HFFc6 (cell line): ENCODE data around the gene ZKSCAN3. TPM values are rescaled to one million over a fixed set of nuclear protein-coding genes. Genes with fewer than 3 reads are reported as not detected.

Experiments used
- DNase-seq: peaks from one replicate; pipeline ENCODE4 v3.0.0-alpha.2; 2018
- H3K27ac Mint-ChIP-seq: 2 replicates; pipeline ENCODE4 v1.8.0; 2020; ENCODE audit warnings: mild to moderate bottlenecking, mixed read lengths
- H3K27me3 Mint-ChIP-seq: 2 replicates; pipeline ENCODE4 v1.8.0; 2021; ENCODE audit warnings: mild to moderate bottlenecking, moderate library complexity, mixed read lengths; ENCODE audit not compliant: insufficient read depth
- H3K36me3 Mint-ChIP-seq: 2 replicates; pipeline ENCODE4 v1.8.0; 2021; ENCODE audit warnings: low read depth, mixed read lengths
- H3K4me1 Mint-ChIP-seq: 2 replicates; pipeline ENCODE4 v1.8.0; 2020; ENCODE audit warnings: low read depth, mixed read lengths
- H3K4me3 Mint-ChIP-seq: 2 replicates; pipeline ENCODE4 v1.8.0; 2020; ENCODE audit warnings: mild to moderate bottlenecking, moderate library complexity, mixed read lengths
- H3K9me3 Mint-ChIP-seq: 2 replicates; pipeline ENCODE4 v1.8.0; 2020; ENCODE audit warnings: mild to moderate bottlenecking, mixed read lengths
- total RNA-seq, 6 experiments: library from RNA; stranded (reverse); fragmentation: NEBNext Ultra II Directional; extraction: Animal tissue kit (Norgen Biotek cat#: 25700); gene quantifications; 2 replicates in 1 of 6; 3 replicates in 5 of 6; pipeline ENCODE4 v1.2.3, GENCODE V29; 2021
- TF ChIP-seq, protein P1 (sequence below): fragments of 200-600 bp; sonication (generic); IDR thresholded peaks from 2 replicates; pipeline ENCODE4 v1.5.0; 2021; ENCODE audit warnings: antibody characterized with exemption, mild to moderate bottlenecking

Gene ZKSCAN3
- total RNA-seq, 6 experiments from 2014 or later: 2.8 to 4.2 (median 3.6) TPM

DNA sequence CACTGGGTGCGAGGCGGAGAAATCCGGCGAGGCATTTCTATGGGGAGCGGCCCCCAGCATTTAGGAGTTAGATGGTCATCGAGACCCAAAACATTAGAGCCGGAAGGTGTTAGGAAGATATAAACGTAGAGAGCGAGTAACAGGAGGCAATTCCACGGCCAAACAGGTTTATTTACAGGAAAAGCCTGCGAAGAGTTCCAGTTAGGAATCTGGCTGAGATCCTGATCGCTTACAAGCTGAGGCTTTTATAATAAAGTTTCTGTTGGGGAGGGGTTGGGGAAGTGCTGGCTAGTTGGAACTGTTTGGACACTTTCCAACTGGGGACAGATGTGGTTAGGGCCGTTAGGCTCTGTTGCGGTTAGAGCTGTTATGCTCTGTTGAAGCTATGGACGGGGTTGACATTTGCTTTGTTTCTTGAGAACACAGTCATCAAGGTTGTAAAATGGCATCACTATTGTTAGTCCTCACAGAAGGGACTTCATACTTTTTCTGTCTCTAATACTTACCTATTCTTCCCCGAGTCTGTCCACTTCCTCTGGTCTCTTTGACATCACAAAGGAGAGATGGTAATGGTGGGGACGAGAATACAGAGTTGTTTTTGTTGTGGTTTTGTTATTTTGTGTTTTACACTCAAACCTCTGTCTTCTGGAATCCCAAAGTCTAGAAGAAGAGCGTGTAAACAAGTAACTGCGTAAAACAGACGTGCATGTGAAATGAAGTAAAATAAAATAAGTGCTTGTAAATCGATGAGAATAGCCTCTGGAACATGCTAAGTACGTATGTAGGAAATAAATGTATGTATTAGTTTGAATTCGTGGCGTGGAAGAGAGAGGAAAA is 13.2 kb upstream of the ZKSCAN3 start:
- DNase-seq: no peak
- Mint-ChIP-seq H3K27me3 (peaks cover 4% of the 10 kb centered on the region; the same call in 1 of the 2 replicates), H3K36me3 (no peaks in the 10 kb centered on the region), H3K9me3 (no peaks in the 10 kb centered on the region; the same call in 1 of the 2 replicates), H3K27ac (no peak overlapping the region), H3K4me3 (no peak overlapping the region), H3K4me1 (peaks cover 7% of the 10 kb centered on the region; the same call in 1 of the 2 replicates)
- TF ChIP-seq, protein P1, sequence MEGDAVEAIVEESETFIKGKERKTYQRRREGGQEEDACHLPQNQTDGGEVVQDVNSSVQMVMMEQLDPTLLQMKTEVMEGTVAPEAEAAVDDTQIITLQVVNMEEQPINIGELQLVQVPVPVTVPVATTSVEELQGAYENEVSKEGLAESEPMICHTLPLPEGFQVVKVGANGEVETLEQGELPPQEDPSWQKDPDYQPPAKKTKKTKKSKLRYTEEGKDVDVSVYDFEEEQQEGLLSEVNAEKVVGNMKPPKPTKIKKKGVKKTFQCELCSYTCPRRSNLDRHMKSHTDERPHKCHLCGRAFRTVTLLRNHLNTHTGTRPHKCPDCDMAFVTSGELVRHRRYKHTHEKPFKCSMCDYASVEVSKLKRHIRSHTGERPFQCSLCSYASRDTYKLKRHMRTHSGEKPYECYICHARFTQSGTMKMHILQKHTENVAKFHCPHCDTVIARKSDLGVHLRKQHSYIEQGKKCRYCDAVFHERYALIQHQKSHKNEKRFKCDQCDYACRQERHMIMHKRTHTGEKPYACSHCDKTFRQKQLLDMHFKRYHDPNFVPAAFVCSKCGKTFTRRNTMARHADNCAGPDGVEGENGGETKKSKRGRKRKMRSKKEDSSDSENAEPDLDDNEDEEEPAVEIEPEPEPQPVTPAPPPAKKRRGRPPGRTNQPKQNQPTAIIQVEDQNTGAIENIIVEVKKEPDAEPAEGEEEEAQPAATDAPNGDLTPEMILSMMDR: no peak

DNA sequence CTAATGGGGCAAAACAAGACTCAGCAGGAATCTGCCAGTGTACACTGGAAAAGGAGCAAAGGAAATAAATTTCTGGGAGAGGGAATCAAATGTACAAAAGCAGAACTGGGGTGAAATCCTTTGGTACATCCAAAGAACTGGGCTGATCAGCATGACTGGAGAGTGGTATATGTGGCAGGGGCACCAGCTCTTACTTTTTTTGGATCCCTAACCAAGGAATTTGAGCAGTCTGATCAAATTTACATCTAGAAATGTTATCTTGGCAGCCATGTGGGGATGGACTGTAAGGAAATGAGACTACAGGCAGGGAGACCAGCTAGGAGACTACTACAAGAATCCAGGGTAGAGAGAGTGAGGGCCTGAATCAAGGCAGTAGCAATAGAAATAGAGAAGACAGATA is 12.6 kb upstream of the ZKSCAN3 start:
- Mint-ChIP-seq H3K27ac (no peak overlapping the region), H3K4me1 (peaks cover 7% of the 10 kb centered on the region; the same call in 1 of the 2 replicates), H3K9me3 (no peaks in the 10 kb centered on the region; the same call in 1 of the 2 replicates), H3K36me3 (no peaks in the 10 kb centered on the region), H3K4me3 (no peak overlapping the region), H3K27me3 (peaks cover 4% of the 10 kb centered on the region; the same call in 1 of the 2 replicates)
- DNase-seq: no peak
- TF ChIP-seq, protein P1: no peak

DNA sequence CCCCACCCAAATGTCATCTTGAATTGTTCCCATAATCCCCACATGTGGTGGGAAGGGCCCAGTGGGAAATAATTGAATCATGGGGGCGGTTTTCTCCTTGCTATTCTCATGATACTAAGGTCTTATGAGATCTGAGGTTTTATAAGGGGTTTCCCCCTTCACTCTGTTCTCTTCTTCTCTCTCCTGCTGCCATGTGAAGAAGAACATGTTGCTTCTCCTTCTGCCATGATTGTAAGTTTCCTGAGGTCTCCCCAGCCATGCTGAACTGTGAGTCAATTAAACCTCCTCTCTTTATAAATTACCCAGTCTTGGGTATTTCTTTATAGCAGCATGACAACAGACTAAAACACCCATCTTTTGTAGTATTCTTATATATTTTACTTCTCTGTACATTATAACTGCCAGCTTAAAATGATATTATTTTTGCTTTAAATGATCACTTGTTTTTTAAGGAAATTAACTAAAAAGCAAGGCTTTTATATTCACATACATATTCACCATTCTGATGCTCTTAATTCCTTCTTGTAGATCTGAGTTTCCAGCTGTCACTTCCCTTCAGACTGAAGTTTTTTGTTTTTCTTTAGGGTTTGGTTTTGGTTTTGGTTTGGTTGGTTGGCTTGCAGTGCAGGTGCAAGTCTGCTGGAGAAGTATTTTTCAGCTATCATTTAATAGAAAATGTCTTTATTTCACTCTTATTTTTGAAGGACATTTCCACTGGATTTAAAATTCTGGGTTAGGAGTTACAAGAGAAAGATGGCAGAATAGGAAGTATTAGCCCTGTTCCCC is 9.2 kb upstream of the ZKSCAN3 start:
- Mint-ChIP-seq H3K27ac (no peak overlapping the region), H3K4me1 (no peaks in the 10 kb centered on the region), H3K4me3 (no peak overlapping the region), H3K9me3 (no peaks in the 10 kb centered on the region; the same call in 1 of the 2 replicates), H3K27me3 (no peaks in the 10 kb centered on the region; the same call in 1 of the 2 replicates), H3K36me3 (no peaks in the 10 kb centered on the region)
- TF ChIP-seq, protein P1: no peak
- no peak for DNase-seq

DNA sequence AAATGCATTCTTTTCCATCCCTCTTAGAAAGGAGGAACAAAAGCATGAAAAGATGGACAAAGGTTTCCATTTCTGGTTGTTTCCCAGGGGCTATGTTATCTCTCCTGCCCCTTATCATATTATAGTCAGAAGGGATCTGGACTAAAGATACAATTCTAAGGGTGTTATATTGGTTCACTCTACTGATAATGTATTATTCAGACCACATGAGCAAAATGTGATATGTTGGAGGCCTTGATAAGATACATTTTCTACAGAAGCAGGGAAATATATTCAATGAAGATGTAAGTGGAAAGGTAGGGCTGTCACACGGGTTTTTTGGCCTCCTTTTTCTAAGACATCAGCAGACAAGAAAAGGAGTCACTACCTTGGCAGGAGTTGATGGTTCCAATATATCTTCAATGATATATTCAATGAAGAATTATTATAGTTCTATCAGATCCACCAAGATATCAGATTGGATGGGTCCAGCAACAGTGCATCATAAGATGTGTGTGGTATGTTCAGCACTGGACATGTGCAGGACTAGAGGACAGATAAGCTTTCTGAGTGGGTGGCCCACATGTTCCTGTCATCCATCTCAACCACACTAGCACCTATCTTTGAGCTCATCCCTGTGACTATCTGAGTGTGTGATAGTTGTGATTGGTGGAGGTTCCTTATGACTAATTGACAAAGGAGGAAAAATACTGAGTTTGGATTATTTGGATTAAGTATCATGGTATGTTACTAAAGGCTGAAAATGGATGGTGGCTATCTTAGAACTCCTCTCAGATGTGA is 5.7 kb upstream of the ZKSCAN3 start:
- Mint-ChIP-seq H3K27me3 (peaks cover 5% of the 10 kb centered on the region), H3K27ac (no peak overlapping the region), H3K4me3 (no peak overlapping the region), H3K9me3 (no peaks in the 10 kb centered on the region; the same call in 1 of the 2 replicates), H3K4me1 (no peaks in the 10 kb centered on the region), H3K36me3 (no peaks in the 10 kb centered on the region)
- TF ChIP-seq, protein P1: no peak
- DNase-seq: no peak

DNA sequence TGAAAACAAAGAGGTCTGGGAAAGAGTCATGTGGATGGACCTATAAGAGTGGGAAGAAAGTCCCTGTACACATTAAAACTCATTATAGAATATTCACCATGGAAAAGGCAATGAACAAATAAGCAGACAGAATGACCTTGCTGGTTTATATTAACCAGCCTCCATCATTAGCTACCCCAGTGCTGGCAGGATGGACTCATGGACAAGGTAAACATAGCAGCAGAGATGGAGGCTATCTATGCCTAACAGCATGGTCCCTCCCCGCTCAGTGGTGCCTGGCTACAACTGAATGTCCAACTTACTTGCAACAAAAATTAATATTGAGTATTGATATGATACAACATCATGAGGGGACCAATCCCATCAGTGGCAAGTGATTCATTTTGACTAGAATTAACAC is 4.5 kb upstream of the ZKSCAN3 start:
- TF ChIP-seq, protein P1: no peak
- peaks cover 9% of the 10 kb centered on the region for H3K4me1 Mint-ChIP-seq
- no peak for DNase-seq
- no peaks in the 10 kb centered on the region; the same call in 1 of the 2 replicates for H3K9me3 Mint-ChIP-seq
- H3K36me3 Mint-ChIP-seq: peaks cover 5% of the 10 kb centered on the region; the same call in 1 of the 2 replicates
- no peak overlapping the region for H3K4me3 Mint-ChIP-seq
- no peak overlapping the region for H3K27ac Mint-ChIP-seq
- H3K27me3 Mint-ChIP-seq: peaks cover 5% of the 10 kb centered on the region
